Activated CD8-positive, alpha-beta memory T cell treated with anti-CD3 and anti-CD28 coated beads for 1 hour (primary cell): ENCODE data around the gene MEGF9.
"Not testable (repeated sequence)": the region's sequence is repeated elsewhere in the genome, so short reads cannot be mapped to it uniquely, and the experiment has no call there.

Source experiments
- DNase-seq, 2 donors: peaks; one replicate each; pipeline ENCODE4 v3.0.0-alpha.2; 2020; ENCODE audit warnings: low read depth in 1 of 2; ENCODE audit errors: extremely low read depth in 1 of 2

The MEGF9 gene

DNA sequence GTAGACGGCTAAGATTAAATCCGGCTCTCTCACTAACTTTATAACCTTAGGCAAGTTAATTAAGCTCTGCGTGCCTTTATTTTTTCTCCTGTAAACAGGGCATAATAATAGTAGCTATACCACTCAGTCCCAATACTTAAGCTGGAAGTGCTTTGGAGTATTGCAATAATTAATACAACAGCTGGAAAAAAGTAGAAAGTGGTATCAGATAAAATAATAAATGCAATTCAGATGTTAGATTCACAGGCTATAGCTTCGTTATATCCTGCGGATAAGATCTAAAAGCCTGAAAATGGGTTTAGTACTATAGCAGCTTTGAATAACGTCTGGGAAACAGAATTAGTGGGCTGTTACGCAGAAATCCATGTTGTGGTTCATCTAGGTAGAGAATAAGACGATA, 51.8 kb downstream of the MEGF9 start:
- DNase-seq, result no peak

- no peak for DNase-seq
Measured at GRCh38 chr9:120659676-120660075, 54.6 kb downstream of the MEGF9 start.

DNA sequence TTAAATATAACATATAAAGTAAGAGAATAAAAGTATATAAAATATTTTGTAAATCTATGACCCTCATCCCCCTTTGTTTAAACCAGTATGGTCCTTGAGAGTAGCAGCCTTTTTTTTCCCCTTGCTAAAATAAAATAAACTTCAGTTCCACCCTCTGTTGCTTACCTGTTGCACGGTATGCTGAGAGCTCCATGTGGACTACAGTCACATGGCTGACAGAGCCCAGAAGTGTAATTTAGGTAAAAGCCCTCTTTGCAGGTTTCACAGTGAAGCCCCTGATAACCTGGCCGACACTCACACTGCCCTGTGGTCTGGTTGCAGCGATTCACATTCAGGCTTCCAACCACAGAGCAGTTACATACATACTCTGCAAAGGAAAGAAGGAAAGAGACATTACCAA, 55.1 kb downstream of the MEGF9 start:
- DNase-seq, result no peak

GRCh38 chr9:120655005-120655622, 59.2 kb downstream of the MEGF9 start:
- no peak for DNase-seq

- DNase-seq, result no peak
Measured at GRCh38 chr9:120654272-120654671, 60.0 kb downstream of the MEGF9 start.

DNA sequence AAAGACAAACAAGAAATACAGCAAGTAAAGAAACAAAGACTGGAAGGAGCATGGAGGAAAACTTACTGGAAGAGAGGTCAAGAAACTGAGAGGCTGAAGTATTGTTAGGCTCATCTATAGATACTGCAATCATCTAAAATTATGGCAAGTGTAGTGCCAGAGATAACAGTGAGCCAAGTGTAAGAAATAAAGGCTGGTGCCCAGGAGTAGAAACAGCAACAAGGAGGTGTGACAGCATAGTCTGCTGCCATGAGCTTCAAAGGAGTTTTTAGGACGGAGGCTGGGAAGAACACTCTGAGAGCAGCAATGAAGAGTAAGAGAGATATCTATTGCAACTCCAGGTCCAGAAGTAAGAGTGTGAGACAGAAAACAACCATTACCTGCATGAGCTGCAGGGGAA, 60.5 kb downstream of the MEGF9 start:
- no peak for DNase-seq

GRCh38 chr9:120652934-120653333, 61.3 kb downstream of the MEGF9 start:
- no peak for DNase-seq

- DNase-seq, result no peak
Measured at GRCh38 chr9:120650352-120650751, 63.9 kb downstream of the MEGF9 start.

DNA sequence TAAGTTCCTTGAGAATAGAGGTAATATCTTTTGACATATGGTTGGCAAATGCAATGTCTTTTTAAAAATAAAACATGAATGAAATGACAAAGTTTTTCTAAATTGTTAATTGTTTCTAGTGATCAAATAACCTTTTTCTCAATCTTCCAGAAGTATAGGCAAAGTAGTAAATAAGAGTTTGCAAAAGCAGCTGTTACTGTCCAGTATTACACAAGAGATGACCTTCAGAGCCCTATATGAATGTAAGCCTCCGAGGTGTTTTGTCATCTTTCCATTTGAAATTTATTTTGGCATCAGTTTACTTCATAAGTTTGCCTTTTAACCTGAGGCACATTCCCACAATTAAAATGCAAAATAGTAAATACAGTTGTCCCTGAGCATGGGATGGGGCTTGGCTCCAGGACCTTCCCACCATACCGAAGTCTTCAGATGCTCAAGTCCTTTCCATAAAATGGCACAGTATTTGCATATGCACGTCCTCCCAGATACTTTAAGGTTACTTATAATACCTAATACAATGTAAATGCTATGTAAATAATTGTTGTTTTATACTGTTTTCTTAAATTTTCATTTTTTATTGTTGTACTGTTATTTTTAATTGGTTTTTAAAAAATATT, 65.6 kb downstream of the MEGF9 start:
- no peak for DNase-seq

DNA sequence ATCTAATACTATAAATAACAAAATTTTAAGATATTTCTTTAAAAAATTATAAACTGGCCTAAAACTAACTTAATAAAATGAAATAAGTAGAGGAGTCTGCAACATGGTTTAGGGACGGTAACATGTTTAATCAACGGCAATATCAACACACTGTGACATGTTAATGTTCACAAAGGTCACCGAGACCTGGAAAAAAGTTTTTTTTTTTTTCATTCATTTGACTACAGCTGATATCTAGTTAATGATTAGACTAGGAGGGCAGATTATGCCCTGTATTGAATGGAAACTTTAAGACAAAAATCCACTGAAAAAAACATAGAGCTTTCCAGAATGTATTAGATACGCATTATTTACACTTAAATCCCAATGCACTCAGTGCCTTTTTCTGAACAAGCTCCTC, 67.3 kb downstream of the MEGF9 start:
- DNase-seq, result no peak

DNA sequence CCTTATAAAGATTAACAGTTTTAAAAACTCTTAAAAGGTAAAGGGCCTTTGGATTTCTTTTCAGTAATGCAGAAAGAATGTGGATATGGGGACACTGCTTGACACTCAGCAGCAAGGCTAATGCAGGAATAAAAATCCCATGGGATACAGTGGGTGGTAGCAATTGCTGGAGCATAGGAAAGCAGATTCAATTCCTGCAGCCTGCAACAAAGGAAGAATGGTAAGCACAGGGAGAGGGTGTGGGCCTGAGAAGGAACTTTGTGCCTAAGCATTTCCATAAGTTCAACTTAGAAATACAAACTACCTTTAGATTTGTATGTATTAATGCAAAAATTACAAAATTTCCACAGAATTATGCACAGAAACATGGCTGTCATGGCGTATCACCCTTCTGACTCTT, 68.5 kb downstream of the MEGF9 start:
- DNase-seq, result no peak

DNA sequence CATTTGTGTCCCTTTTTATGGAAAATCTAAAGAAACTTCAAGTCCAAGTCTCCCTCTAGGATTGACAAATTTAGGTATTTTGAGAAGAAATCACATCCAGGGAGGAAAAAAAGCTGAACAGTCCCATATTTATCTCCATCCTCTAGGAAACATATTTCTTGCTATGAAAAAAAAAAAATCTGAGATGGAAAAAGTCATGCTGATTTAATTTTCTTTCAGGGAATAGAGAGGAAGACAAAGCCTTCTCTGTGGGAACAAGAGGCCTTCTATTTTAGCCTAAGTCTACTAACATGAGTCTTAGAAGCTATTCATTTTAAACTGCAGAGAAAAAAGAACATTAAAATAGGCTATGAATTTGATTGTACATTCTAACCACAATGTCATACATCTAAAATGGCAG, 71.2 kb downstream of the MEGF9 start:
- no peak for DNase-seq

DNA sequence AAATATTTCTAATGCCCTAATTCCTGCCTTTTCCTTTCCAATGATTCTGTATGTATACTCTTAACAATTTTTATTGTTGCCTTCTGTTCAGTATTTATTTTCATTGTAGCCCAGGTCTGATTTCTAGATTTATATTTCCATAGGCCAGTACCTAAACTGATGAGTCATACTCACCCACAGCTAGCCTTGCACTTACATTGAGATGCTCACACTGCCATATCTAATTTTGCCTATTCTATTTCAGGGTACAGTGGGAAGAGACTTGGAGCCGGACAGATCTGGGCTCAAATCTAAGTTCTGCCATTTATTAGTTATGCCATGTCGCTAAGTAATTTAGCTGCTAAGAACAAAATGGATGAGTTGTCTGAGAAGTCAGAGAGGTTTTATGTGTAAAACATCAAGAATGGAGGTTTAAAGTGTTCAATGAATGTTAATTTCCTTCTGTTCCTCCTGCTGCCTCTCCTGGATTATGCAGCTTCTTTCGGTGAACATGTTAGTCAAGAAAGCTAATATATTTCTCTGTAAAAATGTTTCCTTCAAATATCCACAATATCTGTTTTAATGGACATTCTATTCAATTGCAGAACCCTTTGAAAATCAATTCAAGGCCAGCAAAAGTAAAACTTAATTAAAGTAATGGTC, 72.0 kb downstream of the MEGF9 start:
- DNase-seq, result no peak

GRCh38 chr9:120640874-120641273, 73.4 kb downstream of the MEGF9 start:
- DNase-seq, result not testable (repeated sequence)

DNA sequence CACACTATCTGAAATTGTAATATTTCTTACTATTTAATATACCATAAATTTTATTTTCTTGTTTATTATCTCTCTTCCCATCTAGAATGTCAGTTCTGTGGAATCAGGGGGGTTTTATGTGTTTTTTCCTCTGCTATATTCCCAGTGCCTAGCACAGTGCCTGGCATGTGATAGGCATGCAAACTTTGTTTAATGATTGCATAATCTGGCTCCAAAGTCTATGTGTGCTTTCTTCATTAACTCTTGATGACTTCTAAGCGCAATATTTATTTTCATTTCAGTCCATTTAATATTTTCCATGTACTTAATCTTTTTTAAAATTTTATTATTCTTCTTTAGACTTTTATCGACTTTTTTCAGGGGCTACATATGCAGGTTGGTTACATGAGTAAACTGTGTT, 73.9 kb downstream of the MEGF9 start:
- no peak for DNase-seq

GRCh38 chr9:120637919-120638318, 76.4 kb downstream of the MEGF9 start:
- no peak for DNase-seq

- no peak for DNase-seq
Measured at GRCh38 chr9:120636194-120636957, 77.9 kb downstream of the MEGF9 start.

- no peak for DNase-seq
Measured at GRCh38 chr9:120635011-120635410, 79.3 kb downstream of the MEGF9 start.

DNA sequence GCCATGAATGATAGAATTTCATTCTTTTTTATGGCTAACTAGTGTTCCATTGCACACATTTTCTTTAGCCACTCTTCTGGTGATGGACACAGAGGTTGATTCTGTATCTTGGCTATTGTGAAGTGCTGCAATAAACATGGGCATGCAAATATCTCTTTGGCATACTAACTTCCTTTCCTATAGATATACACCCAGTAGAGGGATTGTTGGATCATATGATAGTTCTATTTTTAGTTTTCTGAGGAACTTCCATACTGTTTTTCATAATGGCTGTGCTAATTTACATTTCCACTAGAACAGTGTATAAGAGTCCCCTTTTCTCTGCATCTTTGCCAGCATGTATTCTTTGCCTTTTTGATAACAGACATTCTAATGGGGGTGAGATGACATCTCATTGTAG, 83.9 kb downstream of the MEGF9 start:
- no peak for DNase-seq

DNA sequence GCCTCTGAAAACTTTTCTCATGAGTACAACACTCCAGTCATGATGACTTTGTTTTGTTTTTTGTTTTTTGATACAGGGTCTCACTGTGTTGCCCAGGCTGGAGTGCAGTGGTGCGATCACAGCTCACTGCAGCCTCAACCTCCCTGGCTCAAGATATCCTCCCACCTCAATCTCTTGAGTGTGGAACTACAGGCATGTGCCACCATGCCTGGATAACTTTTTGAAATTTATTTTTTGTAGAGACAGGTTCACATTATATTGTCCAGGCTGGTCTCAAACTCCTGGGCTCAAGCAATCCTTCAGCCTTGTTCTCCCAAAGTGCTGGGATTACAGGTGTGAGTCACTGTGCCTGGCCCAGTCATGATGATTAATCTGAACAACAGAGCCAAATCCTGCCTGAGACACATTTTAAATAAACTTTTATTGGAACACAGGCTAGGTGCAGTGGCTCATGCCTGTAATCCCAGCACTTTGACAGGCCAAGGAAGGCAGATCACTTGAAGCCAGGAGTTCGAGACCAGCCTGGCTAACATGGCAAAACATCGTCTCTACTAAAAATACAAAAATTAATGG, 85.3 kb downstream of the MEGF9 start:
- DNase-seq, result not testable (repeated sequence)

DNA sequence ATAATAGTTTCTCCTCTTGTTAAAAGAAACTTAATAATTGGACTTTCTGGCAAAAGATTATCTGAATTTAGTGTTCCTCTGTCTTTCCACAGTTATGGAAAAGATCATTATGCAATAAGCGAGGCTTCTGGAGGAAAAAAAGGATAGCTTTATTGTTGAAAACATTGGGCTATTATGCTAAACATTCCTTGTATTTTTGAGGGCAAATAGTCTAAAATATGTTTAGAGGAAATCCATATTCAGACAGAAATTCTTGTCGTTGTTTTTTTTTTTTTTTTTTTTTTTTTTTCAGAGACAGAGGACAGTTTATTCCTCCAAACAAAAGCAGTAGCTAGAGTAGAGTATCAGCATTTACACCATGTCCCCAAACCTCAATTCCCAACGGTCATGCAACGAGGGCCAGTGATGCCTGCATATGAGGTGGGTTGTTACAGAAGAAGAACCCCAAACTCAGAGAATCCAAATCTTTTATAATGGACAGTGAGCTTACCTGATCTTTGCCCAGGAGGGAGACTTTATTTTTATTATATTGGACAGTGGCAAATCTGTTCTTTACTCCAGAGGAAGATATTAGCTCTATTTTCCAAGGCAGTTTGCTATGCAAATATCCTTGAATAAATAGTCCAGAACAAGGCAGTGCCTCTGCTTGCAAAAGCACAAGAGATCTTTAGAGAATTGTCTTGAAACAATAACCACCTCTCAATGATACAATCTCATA, 85.9 kb downstream of the MEGF9 start:
- no peak for DNase-seq
